ENCODE results near the gene TMEM132C.

TMEM132C gene

GRCh38 chr12:128507470-128507869 lies 240.5 kb downstream of the TMEM132C start:
- no peak for DNase-seq

GRCh38 chr12:128509170-128509569 lies 242.2 kb downstream of the TMEM132C start:
- no peak for DNase-seq

DNA sequence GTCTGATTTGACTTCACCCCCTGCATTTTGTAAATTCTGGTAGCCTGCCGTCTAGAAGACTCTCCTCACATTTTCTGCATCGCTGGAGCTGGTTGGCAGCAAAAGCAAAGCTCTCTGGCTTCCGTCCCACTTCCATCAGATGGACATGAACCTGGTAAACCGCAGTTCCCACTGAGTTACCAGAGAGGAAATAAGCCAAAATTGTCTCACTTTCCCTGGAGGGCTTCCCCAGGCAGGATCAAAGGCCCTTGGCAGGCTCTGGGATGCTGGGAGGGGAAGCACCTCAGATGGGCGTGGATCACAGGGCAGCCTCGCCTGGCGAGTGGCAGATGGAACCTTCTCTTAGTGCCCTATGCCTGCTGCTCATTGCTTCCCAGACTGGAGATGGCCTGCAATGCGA lies 243.5 kb downstream of the TMEM132C start:
- no peak for DNase-seq

- no peak for DNase-seq
These were observed 246.4 kb downstream of the TMEM132C start for GRCh38 chr12:128513331-128513730.

DNA sequence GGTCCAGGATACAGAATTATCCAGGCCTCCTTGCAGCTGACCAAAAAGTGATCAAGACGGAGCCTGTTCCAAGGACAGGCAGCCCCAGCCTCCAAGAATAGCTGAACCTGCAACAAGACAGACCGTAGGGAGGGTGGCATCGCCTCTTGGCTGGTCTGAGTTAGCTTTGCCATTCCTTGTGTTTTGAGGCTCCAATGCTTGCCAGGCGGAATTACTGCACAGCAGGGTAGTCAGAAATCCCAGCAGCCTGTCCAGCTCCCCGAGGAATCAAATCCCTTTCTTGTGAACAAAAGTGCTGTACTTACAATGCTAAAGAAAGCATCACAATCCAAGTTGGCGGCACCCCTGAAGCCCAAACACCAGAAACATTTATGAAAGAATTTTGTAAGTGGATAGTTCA lies 246.9 kb downstream of the TMEM132C start:
- no peak for DNase-seq

- no peak for DNase-seq
These were observed 251.7 kb downstream of the TMEM132C start for GRCh38 chr12:128518644-128519043.

DNA sequence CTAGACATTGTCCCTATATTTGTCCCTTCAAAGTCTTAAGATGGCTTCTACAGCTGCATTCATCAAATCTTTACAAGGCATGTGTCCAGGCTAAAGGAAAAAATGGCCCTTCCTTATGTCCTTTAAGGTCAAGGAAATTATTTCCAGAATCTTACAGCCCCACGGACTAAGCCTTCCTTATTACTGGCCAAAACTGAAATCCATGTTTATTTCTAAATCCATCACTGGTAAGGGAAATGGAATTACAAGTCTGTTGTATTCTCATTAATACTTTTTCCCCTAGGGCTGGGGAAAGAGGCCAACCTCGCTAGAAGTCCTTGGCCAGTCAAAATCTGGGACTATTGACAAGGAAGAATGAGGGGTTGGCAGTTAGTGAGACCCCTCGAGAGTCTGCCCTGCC lies 252.5 kb downstream of the TMEM132C start:
- DNase-seq = no peak

DNA sequence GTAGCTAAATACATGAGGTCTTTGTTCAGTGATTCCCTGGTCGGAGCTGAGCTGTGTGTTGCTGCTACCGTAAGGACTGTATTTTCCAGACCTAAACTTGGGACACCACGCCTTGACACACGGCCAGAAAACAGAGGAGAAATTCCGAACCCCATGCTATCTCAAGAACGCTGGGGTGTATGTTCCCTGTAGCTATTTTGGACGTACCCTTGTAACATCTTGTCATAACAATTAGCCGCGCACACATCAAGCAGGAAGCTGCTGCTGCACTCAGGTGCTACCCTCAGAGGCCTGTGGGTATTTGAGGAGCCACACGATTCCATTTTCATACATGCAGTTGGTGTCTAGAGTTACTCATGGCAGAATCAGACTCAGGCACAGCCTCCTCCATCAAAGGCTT lies 255.0 kb downstream of the TMEM132C start:
- no peak for DNase-seq

GRCh38 chr12:128524439-128524838 lies 257.5 kb downstream of the TMEM132C start:
- DNase-seq = no peak

DNA sequence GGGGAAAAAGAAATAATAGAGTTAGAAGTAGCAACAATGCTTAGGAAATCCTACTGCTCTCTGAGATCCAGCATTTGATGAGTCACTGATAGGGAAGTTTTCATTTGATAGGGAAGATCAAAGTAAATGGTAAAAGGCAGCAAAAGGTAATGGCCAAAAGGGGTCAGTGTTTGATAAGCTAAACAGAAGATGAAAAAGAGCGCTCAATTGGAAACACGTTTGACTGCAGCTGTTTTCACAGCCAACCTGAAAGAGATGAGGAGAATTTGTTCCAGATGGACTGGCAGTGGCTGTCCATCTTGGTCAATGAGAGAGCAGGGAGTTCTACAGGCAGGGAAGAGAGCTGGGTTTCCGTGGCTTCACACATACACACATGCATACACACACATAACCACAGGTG lies 264.2 kb downstream of the TMEM132C start:
- no peak for DNase-seq

DNA sequence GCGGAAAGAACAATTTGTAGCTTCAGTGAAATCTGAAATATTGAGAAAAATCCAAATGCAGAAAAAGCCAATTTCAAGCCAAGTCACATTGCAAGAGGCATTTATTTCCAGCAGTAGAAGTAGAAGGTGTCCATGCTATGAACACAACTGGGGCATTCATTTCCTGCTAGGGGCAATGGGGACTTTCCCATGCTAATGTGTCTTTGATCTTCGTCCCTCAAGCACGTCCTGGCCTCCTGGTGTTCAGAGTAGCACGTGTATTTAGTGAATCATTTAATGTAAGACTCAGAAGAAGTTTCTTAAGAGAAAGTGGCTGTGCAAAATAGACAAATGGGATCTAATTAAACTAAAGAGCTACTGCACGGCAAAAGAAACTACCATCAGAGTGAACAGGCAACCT lies 267.9 kb downstream of the TMEM132C start:
- no peak for DNase-seq

GRCh38 chr12:128536810-128537209 lies 269.8 kb downstream of the TMEM132C start:
- DNase-seq = no peak

GRCh38 chr12:128537668-128538067 lies 270.7 kb downstream of the TMEM132C start:
- no peak for DNase-seq

DNA sequence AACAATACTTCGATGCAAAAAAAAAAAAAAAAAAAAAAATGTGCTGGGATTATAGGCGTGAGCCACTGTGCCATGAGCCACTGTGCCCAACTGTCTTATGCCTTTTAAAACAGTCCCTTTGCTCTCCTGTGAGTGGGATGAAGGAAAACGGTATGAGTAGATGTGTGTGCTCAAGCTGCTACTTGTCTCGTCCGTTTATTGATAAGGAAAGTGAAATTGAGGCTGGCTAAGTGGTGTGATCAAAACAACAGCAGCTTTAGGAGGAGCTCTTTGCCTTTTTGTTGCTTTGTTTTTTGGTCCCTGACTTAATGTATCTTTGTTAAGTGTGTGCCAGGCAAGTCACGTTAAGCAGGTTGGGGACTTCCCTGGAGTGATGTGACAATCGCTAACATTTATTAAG lies 275.9 kb downstream of the TMEM132C start:
- DNase-seq = no peak

DNA sequence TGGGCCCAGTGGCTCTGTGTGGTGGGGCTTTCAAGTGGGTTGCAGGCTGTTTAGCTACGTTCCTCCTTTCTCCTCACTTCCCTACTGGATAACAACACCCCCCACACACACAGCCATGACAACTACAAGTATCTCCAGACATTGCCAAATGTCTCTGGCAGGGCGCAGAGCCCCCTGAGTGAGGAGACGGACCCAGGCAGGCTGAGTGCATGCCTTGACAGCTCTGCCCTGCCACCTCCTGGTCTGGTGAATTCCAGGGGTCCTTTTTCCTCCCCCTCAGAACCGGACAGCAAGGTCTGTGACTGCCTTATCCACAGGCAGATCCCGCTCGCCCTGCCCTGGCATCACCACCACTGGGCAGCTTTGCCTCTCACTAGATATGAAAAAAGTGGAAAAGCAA lies 276.5 kb downstream of the TMEM132C start:
- DNase-seq = no peak

DNA sequence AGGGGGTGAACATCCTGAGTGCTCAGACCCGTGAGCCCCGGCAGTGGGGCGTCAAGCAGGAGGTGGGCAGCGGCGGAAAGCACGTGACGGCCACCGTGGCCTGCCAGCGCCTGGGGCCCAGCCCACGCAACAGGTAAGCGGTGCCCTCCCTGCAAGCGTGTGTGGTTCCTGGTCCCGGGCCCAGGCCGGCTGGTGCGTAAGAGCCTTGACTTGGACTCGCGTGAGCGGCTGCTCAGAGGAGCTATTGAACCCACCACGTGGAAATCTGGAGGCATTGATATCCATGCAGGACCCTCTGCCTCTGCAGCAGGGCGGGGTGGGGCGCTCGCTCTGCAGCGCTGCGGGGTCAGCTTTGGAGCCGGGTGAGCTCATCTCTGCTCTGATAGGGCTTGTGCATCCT lies 277.0 kb downstream of the TMEM132C start:
- no peak for DNase-seq

DNA sequence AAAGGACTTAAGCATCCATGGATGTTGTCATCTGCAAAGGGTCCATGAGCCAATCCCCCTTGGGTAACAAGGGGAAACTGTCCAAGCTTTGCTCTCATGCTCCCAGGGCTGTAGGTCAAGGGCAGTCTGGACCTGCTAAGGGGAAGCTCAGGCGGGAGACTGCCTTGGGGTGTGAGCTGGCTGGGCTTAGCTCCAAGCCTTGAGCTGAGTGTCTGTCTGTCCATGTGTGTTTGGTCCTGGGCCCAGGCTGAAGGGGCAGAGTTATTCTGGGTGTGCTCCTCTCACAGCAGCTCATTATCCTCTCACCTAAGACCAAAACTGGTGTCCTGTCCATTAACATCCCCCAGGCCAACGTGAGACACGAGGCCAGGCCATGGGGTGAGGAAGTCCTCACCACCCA lies 282.0 kb downstream of the TMEM132C start:
- no peak for DNase-seq

DNA sequence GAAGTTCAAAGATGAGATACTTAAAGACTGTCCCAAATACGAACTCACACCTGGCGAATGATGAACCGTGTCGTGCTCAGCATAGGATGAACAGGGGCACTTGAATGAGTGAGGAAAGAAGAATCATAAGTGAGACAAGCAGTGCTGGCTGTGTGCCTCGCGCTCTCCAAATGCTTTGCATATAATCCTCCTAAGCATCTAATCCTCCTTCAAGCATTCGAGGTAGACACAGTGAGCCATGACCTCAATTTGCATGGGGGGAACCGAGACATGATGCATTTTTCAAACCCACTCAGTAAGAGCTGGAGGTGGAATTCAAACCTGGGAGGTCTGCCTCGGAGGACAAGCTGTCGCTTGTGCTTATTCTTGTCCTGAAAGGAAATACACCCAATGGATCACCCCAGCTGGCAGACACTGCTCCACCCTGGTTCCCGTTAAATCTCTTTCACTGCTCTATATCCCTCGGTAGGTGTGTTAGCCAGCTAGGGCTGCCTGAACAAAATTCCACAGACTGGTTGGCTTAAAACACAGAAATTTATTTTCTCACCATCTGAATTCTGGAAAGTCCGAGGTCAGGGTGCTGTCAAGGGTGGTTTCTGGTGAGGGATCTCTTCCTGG lies 282.7 kb downstream of the TMEM132C start:
- no peak for DNase-seq

GRCh38 chr12:128551266-128551665 lies 284.3 kb downstream of the TMEM132C start:
- no peak for DNase-seq

DNA sequence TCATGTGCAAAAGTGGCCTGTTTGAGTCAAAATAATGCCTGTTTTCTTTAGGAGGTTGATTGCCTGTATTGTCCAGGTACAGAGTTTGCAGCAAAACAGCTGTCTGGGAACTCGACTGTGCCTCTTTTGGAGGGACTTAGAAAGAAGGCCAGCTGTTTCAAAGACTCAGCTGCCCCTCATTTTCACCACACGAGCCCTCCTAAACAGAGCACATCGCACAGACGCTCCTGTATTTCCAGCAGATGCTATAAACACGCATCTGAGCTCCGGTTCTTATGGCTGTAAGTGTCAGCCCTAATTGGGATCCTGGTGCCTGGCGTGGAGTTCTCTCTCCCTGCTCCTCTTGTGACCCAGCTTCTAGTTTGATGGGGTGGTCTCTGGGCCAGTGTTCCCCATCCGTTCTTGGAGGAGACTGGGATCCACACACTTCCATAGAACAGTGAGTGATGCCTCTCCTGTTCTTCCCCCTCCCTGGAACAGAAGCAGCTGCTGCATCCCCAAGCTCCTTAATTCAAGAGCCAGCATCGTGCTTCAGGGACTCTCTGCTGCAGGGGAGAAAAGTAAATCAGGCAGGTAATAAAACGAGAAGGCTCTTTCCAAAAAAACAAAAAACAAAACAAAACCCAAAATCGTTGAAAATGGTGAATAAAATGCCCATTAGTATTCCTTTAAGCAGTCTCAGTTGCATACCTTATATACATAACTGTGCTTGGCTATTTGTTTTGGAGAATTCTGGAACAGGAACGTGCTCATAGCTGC lies 287.8 kb downstream of the TMEM132C start:
- no peak for DNase-seq

DNA sequence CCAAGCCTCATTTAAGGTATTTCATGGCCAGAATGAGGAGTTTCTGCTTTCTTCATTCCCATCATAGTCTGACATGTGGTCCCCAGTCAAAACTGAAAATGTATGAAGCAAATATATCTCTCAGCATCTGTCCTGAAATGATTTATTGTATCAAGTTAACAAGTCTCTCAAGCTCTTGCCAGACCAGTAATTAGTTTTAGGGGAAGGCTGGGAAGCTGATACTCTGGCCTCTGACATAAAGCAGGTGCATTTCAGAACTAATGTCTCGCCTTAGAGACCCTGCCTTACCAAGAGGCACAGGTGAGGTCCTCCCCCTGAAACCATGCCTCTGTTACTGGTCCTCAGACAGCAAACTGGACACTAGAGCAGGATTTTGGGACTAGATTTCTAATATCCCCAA lies 290.3 kb downstream of the TMEM132C start:
- no peak for DNase-seq

- DNase-seq = no peak
These were observed 298.0 kb downstream of the TMEM132C start for GRCh38 chr12:128564956-128565355.

DNA sequence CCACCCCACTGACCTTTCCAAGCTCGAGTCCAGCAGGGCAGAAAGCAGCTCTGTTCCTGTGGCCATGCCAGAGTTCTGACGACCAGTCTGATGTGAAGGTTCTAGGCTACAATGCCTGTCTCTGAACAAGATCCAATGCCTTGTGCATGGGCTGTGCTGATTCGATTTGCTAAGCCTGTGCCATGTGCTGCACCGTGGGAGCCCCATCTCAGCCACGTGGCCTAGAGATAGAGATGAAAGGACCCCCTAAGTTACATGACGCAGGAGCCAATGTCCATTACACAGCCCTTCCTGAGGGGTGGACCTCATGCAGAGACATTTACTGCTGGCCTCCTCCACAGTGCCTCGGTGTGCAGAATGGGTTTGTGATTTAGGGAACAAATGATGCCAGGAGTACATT lies 300.8 kb downstream of the TMEM132C start:
- DNase-seq = no peak

GRCh38 chr12:128570191-128571065 lies 303.5 kb downstream of the TMEM132C start:
- DNase-seq = no peak

Data from NCI-H446 (cell line).